Immature natural killer cell (primary cell): ENCODE results near the gene CDK14. TPM values are rescaled to one million over a fixed set of nuclear protein-coding genes. Genes with fewer than 3 reads are reported as not detected.

Experiments
- DNase-seq, 3 donors: peaks; one replicate each; pipeline ENCODE4 v3.0.0; 2022; ENCODE audit warnings: mixed read lengths in 1 of 3
- H3K27ac Mint-ChIP-seq, 6 donors: one replicate each; pipeline ENCODE4 v1.8.0; 2020; ENCODE audit warnings: mixed read lengths in 6 of 6, mild to moderate bottlenecking in 5 of 6, inconsistent platforms in 4 of 6, moderate library complexity in 3 of 6
- H3K27me3 Mint-ChIP-seq, 3 donors: one replicate each; pipeline ENCODE4 v1.8.0; 2020 to 2021; ENCODE audit warnings: low read depth in 3 of 3, mild to moderate bottlenecking in 3 of 3, mixed read lengths in 3 of 3, moderate library complexity in 3 of 3, inconsistent platforms in 1 of 3
- H3K36me3 Mint-ChIP-seq, 3 donors: one replicate each; pipeline ENCODE4 v1.8.0; 2020; ENCODE audit warnings: mixed read lengths in 3 of 3, inconsistent platforms in 2 of 3, mild to moderate bottlenecking in 2 of 3
- H3K4me1 Mint-ChIP-seq, 2 donors: one replicate each; pipeline ENCODE4 v1.8.0; 2020; ENCODE audit warnings: inconsistent platforms in 2 of 2, mild to moderate bottlenecking in 2 of 2, mixed read lengths in 2 of 2, moderate library complexity in 1 of 2
- H3K4me3 Mint-ChIP-seq, 5 donors: one replicate each; pipeline ENCODE4 v1.8.0; 2020; ENCODE audit warnings: mild to moderate bottlenecking in 5 of 5, mixed read lengths in 5 of 5, inconsistent platforms in 3 of 5, moderate library complexity in 3 of 5
- H3K9me3 Mint-ChIP-seq, 6 donors: one replicate each; pipeline ENCODE4 v1.8.0; 2020; ENCODE audit warnings: mild to moderate bottlenecking in 6 of 6, mixed read lengths in 6 of 6, inconsistent platforms in 4 of 6, moderate library complexity in 3 of 6
- polyA plus RNA-seq, 3 donors: library from polyadenylated mRNA; unstranded; fragments of 300-500 nt; fragmentation: Illumina TruSeq; gene quantifications; one replicate each; pipeline ENCODE4 v1.2.3, GENCODE V29; 2021

CDK14 gene
- polyA plus RNA-seq, 3 donors from 2014 or later: 0.22 TPM; not detected in 2

DNA sequence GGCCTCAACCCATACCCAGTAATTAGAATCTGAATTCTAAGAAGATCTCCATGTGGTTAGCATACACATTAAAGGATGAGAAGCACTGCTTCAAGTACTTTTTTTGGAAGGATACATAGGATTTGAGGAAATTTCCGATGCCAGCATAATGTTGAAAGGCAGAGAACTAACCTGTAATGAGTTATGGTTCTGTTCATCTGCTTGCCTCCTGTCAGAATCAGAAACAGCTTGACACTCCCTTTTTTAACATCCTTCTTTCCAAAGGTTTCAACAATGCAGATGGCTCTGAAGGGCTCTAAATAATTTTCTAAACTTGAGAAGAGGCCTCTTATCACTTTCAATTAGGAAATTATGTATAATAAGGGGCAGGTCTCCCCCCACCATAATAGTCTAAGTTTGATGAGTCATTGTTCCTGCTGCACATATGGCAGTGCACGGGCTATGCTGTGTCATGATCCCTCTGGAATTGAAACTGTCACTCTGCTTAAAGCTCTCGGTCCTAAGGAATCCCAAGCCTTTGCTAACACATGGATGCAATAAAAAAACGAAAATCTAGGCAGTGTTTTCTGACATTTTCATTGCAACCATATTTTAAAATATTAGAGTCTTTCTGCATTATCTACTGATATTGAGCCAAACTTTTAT lies 376.9 kb downstream of the CDK14 start:
- Mint-ChIP-seq H3K27ac (no peak overlapping the region), H3K36me3 (no peaks in the 10 kb centered on the region), H3K9me3 (peaks cover 17 to 44% (median 20%) of the 10 kb centered on the region in 6 donors), H3K4me3 (no peak overlapping the region), H3K4me1 (no peaks in the 10 kb centered on the region), H3K27me3 (no peaks in the 10 kb centered on the region)
- DNase-seq: no peak

DNA sequence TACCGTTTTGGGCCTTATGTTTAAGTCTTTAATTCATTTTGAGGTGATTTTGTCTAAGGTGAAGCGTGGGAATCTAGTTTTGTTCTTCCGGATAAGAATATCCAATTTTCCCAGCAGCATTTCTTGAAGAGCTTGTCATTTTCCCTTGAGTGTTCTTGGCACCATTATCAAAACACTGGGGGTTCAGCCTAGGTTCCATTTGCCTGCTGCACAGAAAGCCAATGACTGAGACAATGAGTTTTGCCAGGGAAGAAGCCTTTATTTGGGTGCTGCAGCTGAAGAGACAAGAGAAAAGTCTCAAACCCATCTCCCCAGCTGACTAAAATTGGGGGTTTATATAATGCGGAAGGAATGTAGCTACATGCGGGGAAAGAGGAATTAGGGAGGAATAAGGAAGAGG lies 380.9 kb downstream of the CDK14 start:
- H3K27me3 Mint-ChIP-seq: no peaks in the 10 kb centered on the region
- DNase-seq: no peak
- H3K4me1 Mint-ChIP-seq: no peaks in the 10 kb centered on the region
- H3K9me3 Mint-ChIP-seq: peaks cover 17 to 49% (median 28%) of the 10 kb centered on the region in 6 donors
- H3K36me3 Mint-ChIP-seq: no peaks in the 10 kb centered on the region
- no peak overlapping the region for H3K27ac Mint-ChIP-seq
- no peak overlapping the region for H3K4me3 Mint-ChIP-seq

DNA sequence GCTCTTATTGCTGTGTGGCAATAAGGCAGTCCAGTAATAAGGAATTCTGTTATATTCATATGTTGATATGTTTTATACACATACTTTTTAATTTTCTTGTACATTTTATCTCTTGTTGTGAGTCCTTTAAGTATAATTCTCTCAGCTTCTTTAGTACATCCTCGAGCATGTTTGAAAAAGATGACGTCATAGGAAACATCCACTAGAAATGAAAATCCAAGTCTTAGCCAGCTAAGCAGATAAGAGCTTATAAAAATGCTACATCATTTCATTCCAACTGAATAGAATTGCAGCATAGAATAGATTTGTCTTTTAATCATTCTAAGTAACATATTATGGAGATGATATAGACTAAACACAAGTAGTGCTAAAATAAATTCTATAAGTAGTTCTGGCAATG lies 384.4 kb downstream of the CDK14 start:
- peaks cover 17 to 50% (median 27%) of the 10 kb centered on the region in 6 donors for H3K9me3 Mint-ChIP-seq
- H3K4me1 Mint-ChIP-seq: no peaks in the 10 kb centered on the region
- no peak for DNase-seq
- no peaks in the 10 kb centered on the region for H3K27me3 Mint-ChIP-seq
- no peak overlapping the region for H3K27ac Mint-ChIP-seq
- no peaks in the 10 kb centered on the region for H3K36me3 Mint-ChIP-seq
- H3K4me3 Mint-ChIP-seq: no peak overlapping the region

DNA sequence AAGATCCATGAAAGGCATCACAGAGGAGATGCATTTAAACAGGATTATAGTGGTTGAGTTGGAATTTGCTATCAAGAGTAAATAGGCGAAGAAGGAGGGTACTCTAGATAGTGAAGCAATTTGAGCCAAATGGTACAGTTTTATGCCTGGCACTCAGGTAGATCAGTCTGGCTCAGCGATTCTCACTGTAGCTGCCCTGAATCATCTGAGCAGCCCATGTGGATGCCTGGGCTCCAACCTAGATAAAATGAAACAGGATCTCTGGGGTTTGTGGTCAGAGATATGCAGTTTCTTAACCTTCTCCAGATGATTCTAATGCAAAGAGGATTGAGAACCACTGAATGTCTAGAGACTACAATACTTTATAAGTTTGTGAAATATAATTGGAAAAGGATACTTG lies 386.1 kb downstream of the CDK14 start:
- Mint-ChIP-seq H3K27ac (no peak overlapping the region), H3K36me3 (no peaks in the 10 kb centered on the region), H3K4me3 (no peak overlapping the region), H3K9me3 (peaks cover 4 to 34% (median 15%) of the 10 kb centered on the region in 6 donors), H3K4me1 (no peaks in the 10 kb centered on the region), H3K27me3 (no peaks in the 10 kb centered on the region)
- DNase-seq: no peak

DNA sequence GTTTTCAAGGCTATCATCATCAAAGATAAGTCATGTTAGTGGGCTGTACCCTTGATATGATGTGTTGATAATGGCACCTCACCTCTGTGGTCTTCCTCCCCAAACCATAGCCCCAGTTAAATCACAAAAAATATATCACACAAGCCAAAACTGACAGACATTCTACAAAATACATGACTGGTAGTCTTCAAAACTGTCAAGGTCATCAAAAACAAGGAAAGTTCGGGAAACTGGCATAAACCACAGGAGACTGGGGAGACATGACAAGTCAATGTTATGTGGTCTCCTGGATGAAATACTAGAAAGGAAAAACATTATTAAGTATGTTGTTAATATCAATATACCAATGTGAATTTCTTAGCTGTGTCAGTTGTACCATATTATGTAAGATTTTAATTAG lies 388.6 kb downstream of the CDK14 start:
- H3K9me3 Mint-ChIP-seq: peaks cover 4 to 28% (median 10%) of the 10 kb centered on the region in 6 donors
- H3K36me3 Mint-ChIP-seq: no peaks in the 10 kb centered on the region
- H3K27me3 Mint-ChIP-seq: no peaks in the 10 kb centered on the region
- H3K4me3 Mint-ChIP-seq: no peak overlapping the region
- no peaks in the 10 kb centered on the region for H3K4me1 Mint-ChIP-seq
- no peak for DNase-seq
- H3K27ac Mint-ChIP-seq: no peak overlapping the region

DNA sequence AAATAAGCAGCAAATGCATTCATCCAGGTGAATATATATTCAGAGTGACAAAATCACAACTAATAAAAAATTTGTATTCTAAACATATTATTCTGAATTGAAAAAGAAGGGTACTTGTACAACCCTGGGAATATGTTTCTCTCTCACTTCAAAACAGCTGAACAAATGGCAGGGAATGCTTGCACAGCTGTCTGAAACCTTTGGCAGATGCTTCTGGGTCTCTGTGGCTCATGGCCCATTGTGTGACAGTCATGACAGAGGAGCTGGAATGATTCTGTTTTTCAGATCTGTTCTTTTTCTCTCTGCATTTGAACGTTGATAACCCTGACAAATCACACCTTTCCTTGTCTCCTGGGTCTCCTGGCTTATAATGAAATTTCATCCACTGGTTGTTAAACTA lies 392.4 kb downstream of the CDK14 start:
- Mint-ChIP-seq H3K9me3 (peaks cover 1 to 12% (median 6%) of the 10 kb centered on the region in 6 donors), H3K27me3 (no peaks in the 10 kb centered on the region), H3K36me3 (no peaks in the 10 kb centered on the region), H3K27ac (no peak overlapping the region), H3K4me1 (no peaks in the 10 kb centered on the region), H3K4me3 (no peak overlapping the region)
- DNase-seq: no peak

DNA sequence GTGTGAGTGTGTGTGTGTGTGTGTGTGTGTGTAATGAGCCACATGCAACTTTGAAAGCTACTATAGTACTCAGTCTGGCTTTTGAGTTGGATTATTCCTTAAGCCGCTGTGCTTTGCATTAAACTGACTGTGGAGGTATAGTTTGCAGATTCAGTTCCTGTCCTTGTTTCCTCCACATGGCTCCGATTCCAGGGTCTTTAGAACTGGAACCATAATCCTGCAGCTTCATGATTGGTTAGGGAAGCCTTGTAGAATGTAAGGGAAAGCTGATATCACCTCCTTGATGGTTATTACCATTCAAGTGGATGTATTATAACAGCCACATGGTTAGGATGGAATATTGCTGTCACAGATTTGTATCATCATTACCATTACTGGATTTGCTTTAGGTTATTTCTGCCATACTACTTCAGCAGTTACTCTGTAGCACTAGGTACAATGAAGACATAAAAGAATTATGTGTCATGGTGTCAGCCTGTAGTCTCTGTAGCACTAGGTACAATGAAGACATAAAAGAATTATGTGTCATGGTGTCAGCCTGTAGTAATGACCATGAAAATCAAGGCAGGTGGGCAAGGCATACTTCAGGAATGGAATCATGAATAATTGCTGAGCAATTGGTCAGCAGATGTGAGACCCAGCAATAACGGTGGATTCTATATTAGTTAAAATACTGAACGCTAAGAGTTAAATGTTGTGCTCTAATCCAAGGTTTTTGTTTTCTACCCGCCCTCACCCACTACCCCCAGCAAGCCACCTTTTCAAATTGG lies 393.1 kb downstream of the CDK14 start:
- Mint-ChIP-seq H3K4me3 (no peak overlapping the region), H3K36me3 (no peaks in the 10 kb centered on the region), H3K9me3 (peaks cover 0 to 12% (median 8%) of the 10 kb centered on the region in 6 donors), H3K4me1 (no peaks in the 10 kb centered on the region), H3K27me3 (no peaks in the 10 kb centered on the region), H3K27ac (no peak overlapping the region)
- no peak for DNase-seq

DNA sequence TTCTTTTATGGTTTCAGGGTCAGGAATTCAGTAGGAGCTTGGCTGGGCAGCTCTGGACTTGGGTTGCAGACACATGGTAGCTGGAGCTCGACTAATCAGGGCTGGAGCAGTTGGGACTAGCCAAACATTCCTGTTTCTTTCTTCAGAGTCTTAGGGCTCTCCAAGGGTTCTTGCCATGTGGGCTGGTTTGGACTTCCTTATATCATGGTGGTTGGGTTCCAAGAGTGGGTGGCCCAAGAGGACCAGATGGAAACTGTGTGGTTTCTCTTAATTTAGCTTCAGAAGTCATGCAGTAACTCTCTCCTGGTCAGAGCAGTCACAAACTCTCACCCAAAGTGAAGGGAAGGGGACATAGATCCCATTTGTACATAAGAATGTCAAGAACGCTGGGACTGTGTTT lies 398.0 kb downstream of the CDK14 start:
- H3K27me3 Mint-ChIP-seq: no peaks in the 10 kb centered on the region
- H3K4me1 Mint-ChIP-seq: no peaks in the 10 kb centered on the region
- peaks cover 0 to 17% (median 10%) of the 10 kb centered on the region in 6 donors for H3K9me3 Mint-ChIP-seq
- H3K36me3 Mint-ChIP-seq: no peaks in the 10 kb centered on the region
- H3K4me3 Mint-ChIP-seq: no peak overlapping the region
- no peak overlapping the region for H3K27ac Mint-ChIP-seq
- no peak for DNase-seq

DNA sequence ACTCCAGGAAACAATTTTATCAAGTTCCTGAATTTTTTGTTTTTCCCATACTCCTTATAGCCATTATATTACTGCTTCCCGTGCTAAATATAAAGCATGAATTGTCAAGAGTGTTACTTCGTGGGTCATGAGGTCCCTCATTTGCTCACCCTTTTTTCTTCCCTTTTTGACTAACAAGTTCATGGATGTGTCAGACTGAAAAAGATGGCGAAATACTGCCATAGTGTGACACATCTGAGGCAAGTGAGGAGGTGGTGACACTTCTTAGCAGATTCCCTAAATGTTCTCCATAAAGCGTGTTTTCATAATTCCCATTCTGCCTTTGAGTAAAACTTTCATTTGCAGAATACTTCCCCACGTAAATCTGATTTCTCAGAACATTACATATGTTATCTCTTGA lies 398.5 kb downstream of the CDK14 start:
- DNase-seq: no peak
- Mint-ChIP-seq H3K27ac (no peak overlapping the region), H3K27me3 (no peaks in the 10 kb centered on the region), H3K4me1 (no peaks in the 10 kb centered on the region), H3K9me3 (peaks cover 3 to 17% (median 11%) of the 10 kb centered on the region in 6 donors), H3K36me3 (no peaks in the 10 kb centered on the region), H3K4me3 (no peak overlapping the region)

DNA sequence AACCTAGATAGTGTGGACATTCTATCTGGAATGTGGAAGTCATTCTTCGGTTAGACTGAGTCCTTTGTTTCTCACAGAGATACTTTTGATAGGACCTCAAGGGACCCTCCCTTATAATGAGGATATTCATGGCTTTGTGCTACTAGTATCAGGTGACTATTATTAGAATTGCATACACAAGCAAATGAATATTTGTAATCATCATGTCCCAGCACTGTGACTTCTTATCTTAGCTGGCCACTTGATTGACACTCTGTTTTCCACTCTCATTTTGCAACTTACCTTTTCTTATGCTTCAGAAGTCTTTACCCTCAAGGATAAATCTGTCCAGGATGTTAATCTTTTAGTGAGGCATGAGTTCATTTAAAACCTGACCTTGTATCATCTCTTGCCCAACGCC lies 399.9 kb downstream of the CDK14 start:
- no peaks in the 10 kb centered on the region for H3K27me3 Mint-ChIP-seq
- DNase-seq: no peak
- H3K4me1 Mint-ChIP-seq: no peaks in the 10 kb centered on the region
- H3K9me3 Mint-ChIP-seq: peaks cover 2 to 17% (median 9%) of the 10 kb centered on the region in 6 donors
- H3K4me3 Mint-ChIP-seq: no peak overlapping the region
- no peak overlapping the region for H3K27ac Mint-ChIP-seq
- H3K36me3 Mint-ChIP-seq: no peaks in the 10 kb centered on the region

DNA sequence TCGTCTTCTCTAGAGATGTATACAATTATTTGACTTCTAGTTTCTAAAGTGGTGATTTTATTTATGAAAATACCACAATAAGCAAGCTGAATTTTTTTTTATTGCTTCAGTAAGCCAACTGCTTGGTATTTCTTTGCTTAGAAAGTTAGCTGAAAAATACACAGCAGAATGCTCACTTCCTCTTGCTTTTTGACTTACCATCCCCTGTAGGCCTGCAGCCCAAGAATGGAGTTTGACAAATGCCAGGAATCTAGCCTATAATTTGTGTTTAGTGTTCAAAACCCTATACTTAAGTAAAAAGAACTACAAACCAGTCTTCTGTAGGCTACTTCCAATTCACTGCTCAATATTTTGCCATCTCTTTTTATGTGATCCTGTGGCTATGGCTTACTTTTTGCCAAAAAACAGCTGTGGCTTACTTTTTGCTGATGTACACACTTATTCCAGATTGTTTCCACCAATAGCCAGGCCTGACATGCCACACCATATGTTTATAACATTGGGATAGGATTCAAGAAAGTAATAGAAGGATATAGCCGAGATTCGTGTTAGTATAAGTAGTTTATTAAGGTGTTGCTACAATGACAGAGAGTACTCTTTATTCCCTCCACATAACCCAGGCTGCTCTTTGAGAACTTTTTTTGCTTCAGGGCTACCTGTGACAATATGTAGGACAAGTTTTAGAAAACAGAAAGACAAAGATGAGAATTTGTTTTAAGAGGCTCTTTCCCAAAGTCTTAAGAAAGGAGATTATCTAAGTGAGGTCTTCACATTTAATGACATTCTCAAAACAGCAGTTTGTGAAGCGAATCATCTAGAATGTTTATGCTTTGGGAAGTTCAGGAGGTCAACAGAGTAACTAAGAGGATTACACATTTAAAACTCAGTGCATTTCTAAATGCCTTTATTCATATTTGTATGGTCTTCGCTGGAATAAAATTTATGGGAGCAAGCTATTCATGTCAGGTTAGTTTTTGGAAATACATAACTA lies 404.2 kb downstream of the CDK14 start:
- peaks cover 4 to 19% (median 10%) of the 10 kb centered on the region in 6 donors for H3K9me3 Mint-ChIP-seq
- H3K27ac Mint-ChIP-seq: no peak overlapping the region
- no peaks in the 10 kb centered on the region for H3K4me1 Mint-ChIP-seq
- no peaks in the 10 kb centered on the region for H3K27me3 Mint-ChIP-seq
- H3K4me3 Mint-ChIP-seq: no peak overlapping the region
- no peak for DNase-seq
- H3K36me3 Mint-ChIP-seq: no peaks in the 10 kb centered on the region

DNA sequence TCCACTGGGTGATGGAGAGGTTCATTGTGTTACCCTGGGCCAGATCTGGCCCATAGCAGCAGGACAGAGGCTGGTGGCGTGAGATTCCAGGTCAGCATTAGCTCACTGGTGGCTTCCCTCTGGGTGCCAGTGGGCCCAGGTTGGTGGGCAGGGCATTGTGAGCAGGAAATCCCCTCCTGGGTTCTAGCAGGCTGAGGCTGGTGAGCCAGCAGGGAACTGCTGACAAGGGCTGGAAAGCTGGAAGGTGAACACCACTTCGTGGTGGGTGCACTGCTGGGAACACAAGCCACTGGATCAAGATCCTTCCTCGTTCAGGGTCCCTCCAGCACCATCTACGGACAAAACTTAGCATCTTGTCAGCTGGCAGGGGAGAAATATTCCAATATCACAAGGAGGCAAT lies 408.9 kb downstream of the CDK14 start:
- Mint-ChIP-seq H3K36me3 (no peaks in the 10 kb centered on the region), H3K27me3 (no peaks in the 10 kb centered on the region), H3K9me3 (peaks cover 0 to 18% (median 10%) of the 10 kb centered on the region in 6 donors), H3K4me1 (no peaks in the 10 kb centered on the region), H3K4me3 (no peak overlapping the region), H3K27ac (no peak overlapping the region)
- no peak for DNase-seq

DNA sequence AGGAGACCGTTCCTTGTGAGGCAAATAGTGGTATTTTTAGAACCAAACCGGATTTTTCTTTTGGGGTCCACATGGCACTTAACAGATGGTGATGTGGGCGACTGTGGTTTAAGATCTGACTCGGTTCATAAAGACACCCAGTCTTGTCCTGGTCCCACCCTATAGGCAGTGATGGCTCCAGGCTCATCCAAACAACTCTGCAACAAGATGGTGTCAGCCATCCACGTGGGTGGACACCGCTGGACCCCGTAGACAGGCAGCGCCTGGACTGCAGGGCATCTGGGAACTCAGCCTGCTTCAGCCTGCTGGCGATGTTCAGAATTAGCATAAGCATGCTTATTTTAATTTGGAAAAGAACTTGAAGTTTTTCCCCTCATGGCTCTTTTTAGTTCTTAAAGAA lies 409.7 kb downstream of the CDK14 start:
- H3K9me3 Mint-ChIP-seq: peaks cover 0 to 18% (median 9%) of the 10 kb centered on the region in 6 donors
- no peaks in the 10 kb centered on the region for H3K27me3 Mint-ChIP-seq
- no peak overlapping the region for H3K4me3 Mint-ChIP-seq
- no peaks in the 10 kb centered on the region for H3K36me3 Mint-ChIP-seq
- no peaks in the 10 kb centered on the region for H3K4me1 Mint-ChIP-seq
- no peak overlapping the region for H3K27ac Mint-ChIP-seq
- DNase-seq: no peak

DNA sequence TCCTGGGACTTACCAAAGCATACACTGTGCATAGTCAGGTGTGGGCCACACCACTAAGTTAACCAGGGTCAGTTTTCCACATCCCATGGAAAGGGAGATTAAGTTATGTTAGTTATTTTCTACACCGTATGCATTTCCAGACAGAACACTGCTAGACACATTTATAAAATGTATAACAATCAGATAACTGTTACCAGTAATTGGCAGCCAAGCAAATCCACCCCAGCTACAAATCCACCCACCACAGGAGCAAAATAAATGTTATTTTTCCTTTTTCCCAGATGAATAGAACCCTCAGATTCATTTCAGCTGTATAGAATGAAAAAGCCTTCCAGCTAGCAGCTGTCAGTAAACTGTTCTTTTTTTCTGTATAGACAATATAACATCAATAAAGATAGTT lies 411.2 kb downstream of the CDK14 start:
- Mint-ChIP-seq H3K36me3 (no peaks in the 10 kb centered on the region), H3K4me3 (no peak overlapping the region), H3K4me1 (no peaks in the 10 kb centered on the region), H3K27ac (no peak overlapping the region), H3K9me3 (peaks cover 0 to 23% (median 8%) of the 10 kb centered on the region in 6 donors), H3K27me3 (no peaks in the 10 kb centered on the region)
- no peak for DNase-seq
